Measurements from ENCODE around the gene CUBN. TPM values are rescaled to one million over a fixed set of nuclear protein-coding genes. Genes with fewer than 3 reads are reported as not detected.

CUBN gene
- total and polyA plus RNA-seq, 10 of the 15 experiments (the other 5 are each of a cell fraction or from before 2014, with no cell fraction given) = under 0.01 to 0.14 (median 0.02) TPM; not detected in 6

DNA sequence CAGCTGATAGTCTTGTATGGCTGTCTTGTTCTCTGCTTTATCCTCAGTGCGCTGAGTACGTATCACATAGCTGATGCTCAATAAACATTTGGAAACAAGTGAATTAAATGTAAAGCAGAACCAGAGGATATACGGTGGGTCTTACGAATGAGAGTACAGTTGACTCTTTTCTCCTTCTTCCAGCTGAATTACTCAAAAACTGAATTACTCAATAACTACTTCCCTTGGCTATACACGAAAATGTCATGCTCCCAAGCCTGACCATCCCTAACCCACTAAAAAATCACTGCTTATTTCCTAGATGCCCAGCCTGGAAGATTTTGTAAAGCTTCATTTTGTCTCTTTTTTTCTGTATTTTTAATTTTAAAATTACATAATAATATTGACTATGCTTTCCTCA, 309.2 kb downstream of the CUBN start:
- ChIA-PET RAD21 (ENCODE audit: unreplicated experiment) (no interaction called here), POLR2A (no interaction called here)
- TF ChIP-seq ASH2L (IDR thresholded peaks at IDR 0.05; ENCODE audit: borderline replicate concordance, low read depth) (no peak), MEF2B (IDR thresholded peaks at IDR 0.05; ENCODE audit: partially characterized antibody, poor library complexity, severe bottlenecking) (no peak), SP1 (IDR thresholded peaks at IDR 0.05; ENCODE audit: low read depth, low read length) (no peak), E2F4 (IDR thresholded peaks at IDR 0.05; ENCODE audit: low read depth, low read length) (no peak), CHD4 (IDR thresholded peaks at IDR 0.05) (no peak), ZBTB40 (IDR thresholded peaks at IDR 0.05; ENCODE audit: borderline replicate concordance) (no peak), NR2C2 (IDR thresholded peaks at IDR 0.05; ENCODE audit: borderline replicate concordance, control insufficient read depth, insufficient read length, low read depth) (no peak), ZZZ3 (IDR thresholded peaks at IDR 0.05; ENCODE audit: control insufficient read depth, insufficient read length, low read depth) (no peak), SREBF1 (IDR thresholded peaks at IDR 0.05; ENCODE audit: low read length) (no peak)
- TF ChIP-seq, protein P1, sequence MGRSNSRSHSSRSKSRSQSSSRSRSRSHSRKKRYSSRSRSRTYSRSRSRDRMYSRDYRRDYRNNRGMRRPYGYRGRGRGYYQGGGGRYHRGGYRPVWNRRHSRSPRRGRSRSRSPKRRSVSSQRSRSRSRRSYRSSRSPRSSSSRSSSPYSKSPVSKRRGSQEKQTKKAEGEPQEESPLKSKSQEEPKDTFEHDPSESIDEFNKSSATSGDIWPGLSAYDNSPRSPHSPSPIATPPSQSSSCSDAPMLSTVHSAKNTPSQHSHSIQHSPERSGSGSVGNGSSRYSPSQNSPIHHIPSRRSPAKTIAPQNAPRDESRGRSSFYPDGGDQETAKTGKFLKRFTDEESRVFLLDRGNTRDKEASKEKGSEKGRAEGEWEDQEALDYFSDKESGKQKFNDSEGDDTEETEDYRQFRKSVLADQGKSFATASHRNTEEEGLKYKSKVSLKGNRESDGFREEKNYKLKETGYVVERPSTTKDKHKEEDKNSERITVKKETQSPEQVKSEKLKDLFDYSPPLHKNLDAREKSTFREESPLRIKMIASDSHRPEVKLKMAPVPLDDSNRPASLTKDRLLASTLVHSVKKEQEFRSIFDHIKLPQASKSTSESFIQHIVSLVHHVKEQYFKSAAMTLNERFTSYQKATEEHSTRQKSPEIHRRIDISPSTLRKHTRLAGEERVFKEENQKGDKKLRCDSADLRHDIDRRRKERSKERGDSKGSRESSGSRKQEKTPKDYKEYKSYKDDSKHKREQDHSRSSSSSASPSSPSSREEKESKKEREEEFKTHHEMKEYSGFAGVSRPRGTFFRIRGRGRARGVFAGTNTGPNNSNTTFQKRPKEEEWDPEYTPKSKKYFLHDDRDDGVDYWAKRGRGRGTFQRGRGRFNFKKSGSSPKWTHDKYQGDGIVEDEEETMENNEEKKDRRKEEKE (IDR thresholded peaks at IDR 0.05) = no peak

More for the DNA sequence above, 309.2 kb downstream of the CUBN start:
- no TSS peak for BruUV-seq (replicated peaks)
- Histone ChIP-seq H3K79me2 (ENCODE audit: control insufficient read depth, insufficient read depth, low read length) (peaks cover 15% of the 10 kb centered on the region), H3K4me1 (ENCODE audit: control insufficient read depth, insufficient read depth, low read length) (no peaks in the 10 kb centered on the region), H4K20me1 (ENCODE audit: control insufficient read depth, insufficient read depth) (no peaks in the 10 kb centered on the region), H3K4me3 (no peak overlapping the region), H2AFZ (ENCODE audit: control insufficient read depth, low read depth, low read length) (no peak overlapping the region), H3K27me3 (replicated peaks in 1 of 2; ENCODE audit: control insufficient read depth in 2 of 2, insufficient read depth in 2 of 2, low read length in 1 of 2) (no peaks in the 10 kb centered on the region; a peak in 1 of 4 replicates), H3K9me3 (replicated peaks; ENCODE audit: control insufficient read depth, insufficient read depth, low read length) (peaks cover 4% of the 10 kb centered on the region; the same call in 2 of the 3 replicates), H3K36me3 (ENCODE audit: control insufficient read depth in 2 of 2, insufficient read depth in 2 of 2, low read length in 1 of 2) (no peaks in the 10 kb centered on the region), H3K4me2 (ENCODE audit: control insufficient read depth, insufficient read depth) (no peak overlapping the region), H3K27ac (ENCODE audit: control insufficient read depth, insufficient read depth) (no peak overlapping the region), H3K9ac (ENCODE audit: control insufficient read depth, insufficient read depth, low read length) (no peak overlapping the region)
- FAIRE-seq (no peak), ATAC-seq (no peak), DNase-seq (ENCODE audit: low read depth, low spot score) (no peak)
- ChIA-PET SMC1A (ENCODE audit: uncharacterized antibody, unreplicated experiment) (no interaction called here), CTCF (interaction anchor here (1.7 kb wide), 1 partner anchor 449 kb away, joined by 3 read pairs; no protein-coding TSS in a partner anchor)
- intact Hi-C loops (cut with micrococcal nuclease; ENCODE audit: unreplicated experiment) (no loop called here), in situ Hi-C loops (cut with MboI) (loop anchor here (25.0 kb wide), 1 partner anchor 1842 kb away; the partner anchor contains the start of genes ARL5B and NSUN6)
- 76% methylated on average over 5 of the region's 5 CpGs for WGBS (ENCODE audit: insufficient coverage, insufficient replicate concordance, low lambda C conversion rate, missing lambda C conversion rate)

Measured in GM12878 (cell line).